Limb (tissue), 2 donors: ENCODE measurements around the gene KIAA0586.
"Not testable (repeated sequence)": the region's sequence is repeated elsewhere in the genome, so short reads cannot be mapped to it uniquely, and the experiment has no call there.

Experiments used
- DNase-seq, 2 donors: peaks; one replicate each; pipeline ENCODE4 v3.0.0-alpha.2; 2016; ENCODE audit errors: extremely low spot score in 2 of 2

The KIAA0586 gene

GRCh38 chr14:58427281-58428117, at the start of gene KIAA0586, which contains the start of gene TIMM9:
Gene KIAA0586 (plus strand): TSS chr14:58427719. CDS start chr14:58428265, 546 bp downstream.
Gene TIMM9 (minus strand): TSS chr14:58427531. CDS start chr14:58411945, 15,586 bp downstream.
- DNase-seq = peak; percentile 94 to 99

GRCh38 chr14:58390830-58391229, 36.7 kb upstream of the KIAA0586 start:
- DNase-seq = no peak

DNA sequence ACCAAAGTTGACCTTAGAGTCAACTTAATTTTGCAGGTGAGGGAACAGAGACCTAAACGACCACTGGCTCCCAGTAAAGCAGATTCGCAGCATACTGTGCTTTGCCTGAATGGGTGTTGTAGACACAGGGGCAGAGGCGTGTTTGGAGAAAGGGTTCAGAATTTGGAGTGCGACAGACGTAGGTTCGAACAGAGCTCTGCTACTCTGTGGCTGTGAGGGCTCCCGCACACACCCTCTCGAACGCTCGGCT, 32.0 kb upstream of the KIAA0586 start:
- no peak for DNase-seq

DNA sequence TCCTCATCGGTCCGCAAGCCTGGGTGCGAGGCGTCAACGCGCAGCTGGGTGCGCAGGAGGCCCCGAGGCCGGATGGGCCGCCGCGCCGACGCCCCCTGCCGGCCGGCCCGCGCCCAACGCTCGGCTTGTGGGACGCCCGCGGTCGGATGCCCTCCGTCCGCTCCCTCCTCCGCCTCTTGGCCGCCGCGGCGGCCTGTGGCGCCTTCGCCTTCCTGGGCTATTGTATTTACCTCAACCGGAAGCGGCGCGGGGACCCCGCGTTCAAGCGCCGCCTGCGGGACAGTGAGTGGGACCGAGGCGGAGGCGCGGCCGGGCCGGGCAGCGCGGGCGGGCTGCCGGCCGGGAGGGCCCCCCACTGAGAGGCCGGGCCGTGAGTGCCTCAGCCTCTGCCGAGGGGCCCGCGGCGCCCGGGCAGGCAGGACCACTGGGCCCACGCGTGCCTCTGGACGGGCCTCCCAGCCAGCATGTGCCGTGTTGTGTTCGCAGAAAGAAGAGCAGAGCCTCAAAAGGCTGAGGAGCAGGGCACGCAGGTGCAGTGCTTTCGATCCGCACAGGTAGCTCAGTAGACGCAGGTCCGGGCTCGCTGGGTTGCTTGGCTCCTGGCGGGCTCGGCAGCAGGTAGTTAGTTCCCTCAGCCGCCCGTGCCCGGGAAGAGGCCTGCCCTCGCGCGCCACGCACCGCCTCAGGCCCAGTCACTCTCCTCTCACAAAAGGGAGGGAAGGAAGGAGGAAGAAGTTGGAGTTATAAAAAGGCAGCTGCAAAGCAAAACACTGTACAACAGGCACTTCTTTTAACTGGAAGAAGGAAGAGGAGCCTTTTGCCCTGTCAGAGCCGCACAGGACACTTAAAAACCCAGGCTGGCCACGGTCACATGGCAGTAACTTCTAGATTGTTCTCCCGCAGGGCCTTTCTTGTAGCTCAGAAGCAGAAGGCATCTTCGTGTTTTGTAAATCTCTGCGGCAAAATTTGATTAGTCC, 31.4 kb upstream of the KIAA0586 start, which contains the start of gene TOMM20L:
Gene TOMM20L, plus strand, starts transcription at position 119 of the 977 bp plus-strand sequence. Its CDS starts 28 bp downstream, at position 147.
- DNase-seq = peak; percentile 55 to 85

DNA sequence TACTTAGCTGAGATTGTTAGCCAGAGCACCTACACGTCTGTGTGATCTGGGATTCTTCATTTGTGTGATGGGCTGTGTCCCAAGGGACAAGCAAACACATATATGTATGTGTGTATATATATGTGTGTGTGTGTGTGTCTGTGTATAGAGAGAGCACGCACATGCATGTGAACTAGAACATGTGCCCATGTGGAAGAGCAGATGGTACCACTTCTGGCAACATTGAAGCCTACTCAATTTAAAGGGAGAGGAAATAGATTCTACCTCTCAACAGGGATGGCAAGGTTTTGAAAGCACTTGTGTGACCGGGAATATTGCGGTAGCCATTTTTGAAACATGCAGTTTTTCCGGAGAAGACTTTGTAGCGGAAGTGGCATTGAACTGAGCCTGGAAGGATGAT, 30.4 kb upstream of the KIAA0586 start:
- no peak for DNase-seq

DNA sequence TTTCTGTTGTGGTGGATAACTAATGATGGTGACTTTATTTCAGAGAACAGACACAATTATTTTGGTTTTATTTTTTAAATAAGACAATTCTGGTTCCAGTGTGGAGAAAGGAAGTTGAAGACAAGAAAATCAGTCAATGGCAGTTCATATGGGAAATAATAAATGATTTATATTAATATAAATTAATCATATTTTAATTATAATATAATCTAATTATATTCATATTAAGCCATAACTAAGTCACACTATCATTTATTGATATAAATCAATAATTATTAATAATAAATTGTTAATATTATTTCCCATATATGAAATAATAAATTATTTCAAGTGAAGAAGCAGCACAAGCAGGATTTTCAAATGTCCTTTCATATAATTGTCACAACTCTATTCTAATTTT, 29.0 kb upstream of the KIAA0586 start:
- DNase-seq = no peak

DNA sequence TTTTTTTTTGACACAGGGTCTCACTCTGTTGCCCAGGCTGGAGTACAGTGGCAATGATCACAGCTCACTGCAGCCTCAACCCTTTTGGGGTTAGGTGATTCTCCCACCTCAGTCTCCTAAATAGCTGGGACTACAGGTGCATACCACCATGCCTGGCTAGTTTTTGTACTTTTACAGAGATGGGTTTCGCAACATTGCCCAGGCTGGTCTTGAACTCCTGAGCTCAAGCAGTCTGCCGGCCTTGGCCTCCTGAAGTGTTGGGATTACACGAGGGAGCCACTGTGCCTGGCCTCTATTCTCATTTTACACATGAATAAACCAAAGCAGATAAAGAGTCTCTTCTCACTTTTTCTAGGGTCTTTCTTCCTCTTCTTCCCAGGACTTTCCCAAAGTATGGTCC, 28.6 kb upstream of the KIAA0586 start:
- no peak for DNase-seq

GRCh38 chr14:58401587-58401986, 25.9 kb upstream of the KIAA0586 start:
- no peak for DNase-seq

DNA sequence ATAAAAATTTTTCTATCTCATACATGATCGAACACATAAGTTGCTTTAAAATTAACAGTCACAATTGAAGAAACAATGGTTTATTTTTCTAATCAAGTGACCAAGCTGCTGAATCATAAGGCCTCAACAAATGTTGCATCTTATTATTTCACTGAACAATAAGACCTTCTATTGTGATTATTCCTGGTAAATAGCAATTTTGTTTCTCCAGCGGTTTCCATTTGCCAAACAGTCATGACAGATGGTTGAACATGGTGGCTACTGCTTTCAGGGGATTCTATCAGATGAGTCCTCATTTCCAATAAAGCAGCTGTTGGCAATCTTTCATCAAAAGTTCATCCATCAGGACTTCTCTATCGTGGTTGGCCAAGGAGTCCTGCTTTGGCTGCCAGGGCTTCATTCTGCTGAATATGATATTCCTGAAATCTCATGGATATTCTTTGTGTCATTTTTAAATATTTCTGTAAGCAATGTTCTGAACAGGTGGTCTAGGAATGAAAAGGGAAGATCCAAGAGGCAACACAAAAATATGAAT, 18.8 kb upstream of the KIAA0586 start:
- DNase-seq = no peak

GRCh38 chr14:58414845-58415244, 12.7 kb upstream of the KIAA0586 start:
- DNase-seq = no peak

- no peak for DNase-seq
Observed at GRCh38 chr14:58415636-58416547, 11.6 kb upstream of the KIAA0586 start.

GRCh38 chr14:58416934-58417333, 10.6 kb upstream of the KIAA0586 start:
- DNase-seq = not testable (repeated sequence)

DNA sequence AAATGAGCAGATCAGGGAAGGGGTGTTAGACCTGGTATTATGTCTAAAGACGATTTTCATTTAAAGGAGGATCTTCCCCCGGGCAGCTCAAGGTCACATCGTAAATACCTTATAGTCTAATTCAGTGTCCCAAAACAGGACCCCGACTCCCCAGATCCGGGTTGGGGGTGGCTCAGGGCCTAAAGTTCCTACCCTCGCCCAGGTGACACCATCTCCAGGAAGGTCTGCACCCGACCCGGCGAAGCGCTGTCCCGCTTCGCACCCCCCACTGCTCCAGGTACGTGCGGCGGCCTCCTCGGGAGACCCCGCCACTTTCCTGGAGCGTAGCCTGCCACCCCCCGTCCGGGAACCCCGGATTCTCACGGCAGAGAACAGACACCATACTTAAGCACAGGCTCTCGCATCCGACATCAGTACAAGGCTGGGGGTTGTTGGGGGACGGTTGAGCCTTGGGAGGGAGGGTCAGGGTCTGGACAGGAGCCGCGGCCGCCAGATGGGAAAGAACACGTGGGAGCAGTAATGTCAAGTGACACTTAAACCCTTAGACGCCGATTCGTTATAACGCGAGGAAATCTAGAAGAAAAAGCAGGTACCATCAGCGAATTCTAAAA, 744 bp upstream of the KIAA0586 start:
- peak; percentile 79 to 82 for DNase-seq

DNA sequence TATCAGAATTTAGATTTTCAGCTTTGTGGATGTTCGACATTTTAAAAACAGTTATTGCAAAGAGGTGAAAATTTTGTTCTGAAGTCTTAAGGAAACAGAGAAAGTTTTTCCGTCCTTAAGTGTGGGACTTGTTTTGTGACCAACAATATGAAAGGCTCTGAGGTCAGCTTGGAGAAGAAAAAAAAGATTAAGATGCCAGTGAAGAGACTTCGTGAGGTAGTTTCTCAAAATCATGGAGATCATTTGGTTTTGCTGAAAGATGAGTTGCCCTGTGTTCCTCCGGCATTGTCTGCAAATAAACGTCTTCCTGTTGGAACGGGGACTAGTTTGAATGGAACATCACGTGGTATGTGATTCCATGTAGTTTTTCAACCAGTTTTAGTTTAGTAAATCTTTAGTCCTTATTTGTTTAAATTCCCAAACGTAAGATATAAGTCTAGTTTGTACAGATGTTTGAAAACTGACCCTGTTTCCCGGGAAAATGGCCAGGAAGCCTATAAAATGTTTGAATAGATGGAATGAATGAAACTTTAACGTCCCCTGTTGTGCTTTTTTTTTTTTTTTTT, 682 bp downstream of the KIAA0586 start:
- peak; percentile 38 to 72 for DNase-seq

DNA sequence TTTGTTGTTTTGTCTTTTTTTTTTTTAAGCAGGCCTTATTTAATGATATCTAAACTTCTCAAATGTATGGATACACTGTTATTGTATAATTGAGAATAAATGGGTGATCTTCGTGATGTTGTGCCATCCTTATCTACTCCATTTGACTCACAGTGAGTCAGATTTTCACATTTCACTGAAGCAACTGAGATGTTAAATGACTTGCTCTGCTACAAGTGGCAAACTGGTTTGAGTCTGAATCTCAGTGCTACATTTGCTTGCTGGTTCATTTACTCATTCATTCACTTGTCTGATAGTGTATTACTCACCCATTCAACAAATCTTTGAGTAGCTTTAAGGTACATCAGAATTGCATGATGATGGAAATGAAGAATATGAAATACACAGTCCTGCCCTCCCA, 2.6 kb downstream of the KIAA0586 start:
- no peak for DNase-seq

DNA sequence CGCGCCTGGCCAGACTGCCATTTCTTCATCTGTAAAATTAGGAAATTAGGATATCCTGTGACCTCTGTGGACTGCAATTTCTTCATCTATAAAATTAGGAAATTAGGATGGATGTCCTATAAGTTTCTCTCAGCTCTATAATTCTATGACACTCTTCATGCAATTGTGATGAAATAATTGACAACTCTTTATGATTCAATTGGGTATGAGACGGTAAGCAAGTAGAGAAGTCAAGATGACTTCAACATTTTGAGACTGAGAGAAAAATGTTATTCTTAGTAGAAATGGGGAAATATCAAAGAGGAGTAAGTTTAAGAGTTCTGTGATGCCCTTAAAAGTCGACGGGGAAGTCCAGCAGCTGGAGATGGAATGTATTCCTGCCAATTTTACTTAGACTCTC, 12.0 kb downstream of the KIAA0586 start:
- no peak for DNase-seq

GRCh38 chr14:58444627-58445026, 17.1 kb downstream of the KIAA0586 start:
- no peak for DNase-seq

GRCh38 chr14:58455593-58456265, 28.2 kb downstream of the KIAA0586 start:
- DNase-seq = no peak

DNA sequence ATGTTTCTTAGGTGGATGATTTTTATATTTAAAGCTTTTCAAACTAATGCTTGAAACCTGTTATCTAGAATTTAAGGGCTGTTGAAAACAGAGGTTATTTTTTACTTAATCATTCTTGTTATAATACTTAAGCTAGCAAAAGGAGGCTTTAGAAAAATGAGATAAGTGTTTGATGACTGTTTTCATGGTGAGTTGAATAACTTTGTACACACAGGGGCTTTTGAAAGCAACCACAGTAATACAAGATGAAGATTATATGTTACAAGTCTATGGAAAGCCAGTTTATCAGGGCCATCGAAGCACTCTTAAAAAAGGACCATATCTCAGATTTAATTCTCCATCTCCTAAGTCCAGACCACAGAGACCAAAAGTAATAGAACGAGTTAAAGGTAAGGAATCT, 33.3 kb downstream of the KIAA0586 start:
- DNase-seq = no peak

DNA sequence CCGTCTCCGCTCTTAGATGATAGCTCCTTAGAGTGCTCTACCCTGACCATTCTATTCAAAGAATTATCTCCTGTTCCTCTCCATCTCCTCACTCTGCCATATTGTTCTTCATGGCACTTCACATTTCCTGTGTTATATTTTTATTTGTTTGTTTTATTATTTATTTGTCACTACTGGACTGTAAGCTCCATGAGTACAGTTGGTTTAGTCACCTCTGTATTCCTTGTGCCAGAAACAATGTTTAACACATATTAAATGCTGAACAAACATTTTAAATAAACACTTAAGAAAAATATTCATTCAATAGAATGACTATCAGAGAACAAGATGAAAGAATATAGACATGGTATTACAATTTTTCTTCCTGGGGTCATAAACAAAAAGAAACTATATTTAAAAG, 35.6 kb downstream of the KIAA0586 start:
- no peak for DNase-seq
